Left ventricle myocardium superior (tissue), 1 donor: ENCODE data around the gene ATP5ME. TPM values are rescaled to one million over a fixed set of nuclear protein-coding genes. Genes with fewer than 3 reads are reported as not detected.
A peak's percentile ranks its signal among the peaks of the same experiment; 100 is the strongest.

ENCODE experiments used
- ATAC-seq: fragments of 200-7000 bp; cut with Tn5 transposase; one replicate; pipeline ENCODE4 v1.9.1; 2020; ENCODE audit warnings: mild to moderate bottlenecking, moderate library complexity
- DNase-seq: peaks from one replicate; pipeline ENCODE4 v3.0.0-alpha.2; 2020
- intact Hi-C: fragments of 100-400 bp; cut with micrococcal nuclease; formaldehyde crosslinking; loops from one replicate; pipeline ENCODE4 v1.11.0; 2022
- total RNA-seq: library from RNA; stranded (reverse); fragmentation: NEBNext Ultra II Directional; extraction: Animal tissue kit (Norgen Biotek cat#: 25700); gene quantifications from one replicate; pipeline ENCODE4 v1.2.1, GENCODE V29; 2021
- donor health status: DM: no; HTN: yes; CAD: no; lungs with severe emphysema.

ATP5ME gene
- total RNA-seq, 1 donor from 2014 or later: 1,128 TPM

DNA sequence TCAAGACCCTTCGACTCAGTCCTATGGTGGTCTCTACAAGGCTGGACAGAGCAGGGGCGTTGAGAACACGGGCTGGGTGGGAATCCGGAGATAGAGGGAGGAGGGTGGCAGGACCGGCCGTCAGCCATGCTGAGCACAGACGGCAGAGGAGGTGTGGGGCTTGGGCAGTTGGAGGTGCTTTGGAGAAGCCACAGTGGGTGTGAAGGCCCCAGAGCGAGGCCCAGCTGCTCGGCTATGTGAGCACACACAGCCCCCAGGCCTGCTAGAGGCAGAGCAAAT is 44.5 kb downstream of the ATP5ME start:
- ATAC-seq: no peak
- intact Hi-C loops: no loop called here
- DNase-seq: peak; percentile 15

DNA sequence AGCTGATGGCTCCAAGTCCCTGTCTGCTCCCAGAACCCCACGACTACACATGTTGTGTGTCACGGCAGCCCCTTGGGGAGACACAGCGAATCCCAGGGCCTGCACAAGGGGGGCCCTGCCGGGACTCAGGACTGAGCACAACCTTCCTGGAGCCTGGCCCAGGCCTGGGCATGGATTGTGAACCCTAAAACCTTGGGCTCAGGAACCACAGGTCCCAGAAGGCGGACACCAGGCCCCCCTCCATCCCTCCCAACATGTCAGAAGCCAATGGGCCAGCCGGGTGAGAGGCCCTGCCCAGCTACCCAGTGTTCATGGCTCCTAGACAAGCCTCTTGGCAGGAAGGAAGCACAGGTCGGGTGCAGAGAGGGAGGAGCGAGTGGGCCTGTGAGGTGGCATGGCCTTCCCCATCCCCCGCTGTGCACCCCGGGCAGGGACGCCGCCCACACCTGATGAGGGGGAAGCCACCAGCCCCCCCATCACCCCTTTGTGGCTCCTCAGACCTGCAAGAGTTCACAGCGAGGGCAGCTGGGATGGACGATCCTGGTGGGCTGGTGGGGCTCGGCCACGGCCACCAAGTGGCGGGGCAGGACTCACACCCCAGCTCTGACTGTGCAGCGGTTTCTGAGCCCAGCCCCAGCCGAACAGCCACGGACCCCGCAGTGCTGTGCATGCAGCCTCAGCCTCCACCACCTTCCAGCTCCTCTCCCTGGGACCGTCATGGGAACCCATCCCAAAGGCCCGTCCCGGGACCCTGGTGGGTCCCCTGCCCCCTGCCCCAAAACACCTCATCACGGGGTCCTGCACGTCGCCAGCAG is 45.0 kb downstream of the ATP5ME start:
- DNase-seq (peak; percentile 19), ATAC-seq (no peak)
- intact Hi-C loops: no loop called here

DNA sequence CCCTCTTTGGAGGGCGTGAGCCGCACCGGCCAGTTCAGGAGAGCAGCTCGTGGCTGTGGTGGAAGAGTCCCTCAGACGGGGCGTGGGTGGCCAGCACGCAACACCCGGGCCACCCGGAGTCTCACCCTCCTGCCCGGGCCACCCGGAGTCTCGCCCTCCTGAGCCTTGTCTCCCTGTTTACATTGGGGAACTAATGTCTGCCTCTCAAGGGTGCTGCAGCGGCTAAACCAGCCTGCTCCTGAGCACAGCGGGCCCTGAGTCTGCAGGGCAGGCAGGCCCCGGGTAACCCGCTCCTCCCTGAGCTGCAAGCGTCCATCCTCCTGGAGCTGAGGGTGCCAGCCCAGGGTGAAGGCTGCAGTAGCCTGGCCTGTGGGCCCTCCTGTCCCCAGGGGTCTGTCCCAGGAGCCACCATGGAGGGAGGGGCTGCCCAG is 45.8 kb downstream of the ATP5ME start:
- ATAC-seq (no peak), DNase-seq (peak; percentile 21)
- intact Hi-C loops: no loop called here

GRCh38 chr4:627347-628125 is 46.5 kb downstream of the ATP5ME start:
- ATAC-seq: no peak
- intact Hi-C loops: no loop called here
- DNase-seq: peak; percentile 11

DNA sequence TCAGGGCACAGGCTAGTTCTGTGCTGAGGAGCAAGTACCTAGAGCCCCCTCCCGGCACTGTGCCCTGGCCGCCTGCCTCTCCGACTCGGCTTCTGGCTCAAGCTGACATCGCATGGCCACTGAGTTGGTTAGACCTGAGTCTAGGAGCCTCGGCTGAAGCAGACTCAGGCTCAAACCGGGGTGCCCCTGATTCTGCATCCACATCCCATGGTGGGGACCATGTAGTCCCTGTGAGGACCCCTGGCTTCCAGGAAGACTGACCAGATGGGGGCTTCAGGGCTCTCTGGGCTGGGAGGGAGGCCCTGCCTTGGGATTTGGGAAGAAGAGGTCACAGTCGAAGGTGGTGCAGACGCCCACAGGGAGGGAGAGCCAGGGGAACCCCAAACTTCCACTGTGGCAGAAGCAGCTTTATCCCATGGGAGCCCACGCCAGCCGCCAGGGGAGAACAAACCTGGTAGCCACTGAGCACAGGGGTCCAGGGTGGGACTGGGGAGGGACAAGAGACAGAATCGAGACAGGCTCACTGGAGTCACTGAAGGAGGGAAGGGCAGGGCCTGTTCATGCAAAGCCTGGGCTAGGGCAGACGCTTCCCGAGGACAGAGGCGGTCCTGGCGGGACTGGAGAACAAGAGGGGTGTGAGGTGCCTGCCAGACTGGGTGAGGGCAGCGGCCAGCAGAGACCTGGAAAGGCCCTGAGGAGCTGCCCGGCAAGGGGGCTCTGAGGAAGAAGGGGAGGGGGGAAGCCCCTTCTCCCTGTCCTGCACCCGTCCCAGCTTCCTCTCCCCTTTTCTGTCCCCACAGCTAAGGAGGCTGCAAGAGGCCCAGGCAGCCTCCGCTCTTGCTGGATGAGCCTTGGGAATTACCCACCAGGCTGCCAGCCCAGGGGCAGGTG is 47.6 kb downstream of the ATP5ME start:
- peak; percentile 21 for DNase-seq

DNA sequence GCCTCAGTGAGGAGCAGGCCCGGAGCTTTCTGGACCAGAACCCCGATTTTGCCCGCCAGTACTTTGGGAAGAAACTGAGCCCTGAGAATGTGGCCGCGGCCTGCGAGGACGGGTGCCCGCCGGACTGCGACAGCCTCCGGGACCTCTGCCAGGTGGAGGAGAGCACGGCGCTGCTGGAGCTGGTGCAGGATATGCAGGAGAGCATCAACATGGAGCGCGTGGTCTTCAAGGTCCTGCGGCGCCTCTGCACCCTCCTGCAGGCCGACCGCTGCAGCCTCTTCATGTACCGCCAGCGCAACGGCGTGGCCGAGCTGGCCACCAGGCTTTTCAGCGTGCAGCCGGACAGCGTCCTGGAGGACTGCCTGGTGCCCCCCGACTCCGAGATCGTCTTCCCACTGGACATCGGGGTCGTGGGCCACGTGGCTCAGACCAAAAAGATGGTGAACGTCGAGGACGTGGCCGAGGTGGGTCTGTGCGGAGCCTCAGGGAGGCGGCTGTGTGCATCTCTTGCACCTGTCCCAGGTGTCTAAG is 48.4 kb downstream of the ATP5ME start:
- ATAC-seq (no peak), DNase-seq (peak; percentile 22)
- intact Hi-C loops: no loop called here

More for the DNA sequence above, 47.6 kb downstream of the ATP5ME start:
- ATAC-seq: no peak
- intact Hi-C loops: no loop called here

GRCh38 chr4:624705-625590 is 49.1 kb downstream of the ATP5ME start, which contains the start of gene PDE6B:
Gene PDE6B (plus strand): TSS chr4:625573. CDS start chr4:625627, 54 bp downstream.
- no peak for DNase-seq
- intact Hi-C loops: no loop called here
- no peak for ATAC-seq

DNA sequence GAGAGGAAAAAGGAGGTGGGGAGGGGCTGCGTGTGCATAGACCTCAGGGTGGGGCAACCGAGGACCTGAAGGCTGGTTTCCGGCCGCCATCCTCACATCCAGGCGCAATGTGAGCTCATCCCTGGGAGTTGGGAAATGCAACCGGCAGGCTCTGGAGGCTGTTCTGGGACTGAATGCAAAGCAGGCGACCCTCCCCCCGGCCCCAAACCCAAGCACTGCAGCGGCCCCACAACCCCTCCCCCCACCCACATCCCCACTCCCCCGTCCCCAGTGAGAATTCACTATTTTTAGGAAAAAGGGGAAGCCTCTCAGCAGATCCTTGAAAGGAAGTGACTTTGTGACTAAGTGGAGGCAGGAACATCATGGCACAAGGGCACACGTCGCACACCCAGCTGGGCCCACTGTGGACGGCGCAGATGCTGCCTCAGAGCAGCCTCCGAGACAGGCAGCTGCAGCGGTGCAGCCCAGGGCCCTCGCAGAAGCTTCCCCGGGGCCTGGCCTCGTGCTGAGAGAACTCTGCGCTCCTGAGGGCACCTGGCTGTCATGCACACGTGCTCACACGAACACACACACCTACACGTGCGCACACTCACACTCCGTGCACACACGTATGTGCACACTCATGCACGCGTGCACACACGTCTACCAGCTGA is 50.0 kb downstream of the ATP5ME start:
- no peak for ATAC-seq
- peak; percentile 9 for DNase-seq
- intact Hi-C loops: no loop called here

DNA sequence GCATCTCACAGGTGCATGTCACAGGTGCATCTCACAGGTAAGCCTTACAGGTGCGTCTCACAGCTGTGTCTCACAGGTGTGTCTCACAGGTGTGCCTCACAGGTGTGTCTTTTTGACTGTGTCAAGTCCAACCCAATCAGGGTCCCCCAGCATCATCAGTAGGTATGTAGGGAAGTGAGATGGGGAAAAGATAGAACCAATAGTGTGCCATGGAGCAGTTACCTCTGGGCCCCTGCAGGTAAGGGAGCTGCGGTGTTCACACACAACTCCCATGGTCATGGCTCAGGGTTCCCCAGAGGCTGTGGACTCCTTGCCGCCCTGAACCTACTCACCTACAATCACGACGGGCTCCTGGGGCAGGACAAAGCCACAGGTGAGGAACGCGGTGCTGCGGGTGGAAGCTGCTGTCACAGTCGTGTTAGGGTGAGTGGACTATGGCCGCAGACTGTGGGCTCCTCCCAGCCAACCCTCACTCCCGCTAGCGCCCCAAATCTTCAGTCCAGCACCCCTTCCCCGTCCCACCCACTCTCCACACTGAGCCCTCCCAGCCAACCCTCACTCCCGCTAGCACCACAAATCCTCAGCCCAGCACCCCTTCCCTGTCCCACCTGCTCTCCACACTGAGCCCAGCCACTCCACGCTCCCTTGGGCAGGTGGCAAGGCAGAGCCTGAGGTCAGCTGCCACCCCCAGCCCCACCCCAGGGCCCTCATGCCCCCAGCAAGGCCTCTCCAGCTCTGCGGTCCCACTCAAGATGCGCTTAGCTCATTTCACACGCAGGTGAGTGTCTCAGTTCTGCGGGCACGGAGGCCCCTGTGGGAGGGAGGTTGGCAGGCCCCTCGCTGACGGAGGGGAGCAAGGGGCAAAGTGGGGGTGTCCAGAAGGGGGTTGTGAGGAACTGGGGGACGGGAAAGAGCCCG is 50.8 kb downstream of the ATP5ME start:
- DNase-seq (peak; percentile 15), ATAC-seq (no peak)
- intact Hi-C loops: no loop called here

Other genes starting within 250 kb of the ATP5ME start
- gene ZNF721, start 175.1 kb downstream of the ATP5ME start, total RNA-seq: 12.8 TPM
- gene PIGG, start 175.1 kb downstream of the ATP5ME start, total RNA-seq: 20.0 TPM
- gene TMEM271, start 98.0 kb downstream of the ATP5ME start, total RNA-seq: not detected
- 2.1 TPM for gene PDE6B, start 48.7 kb downstream of the ATP5ME start, total RNA-seq
- 2.7 TPM for gene MYL5, start 266 bp upstream of the ATP5ME start, total RNA-seq
- 12.6 TPM for gene SLC49A3, start 14.9 kb upstream of the ATP5ME start, total RNA-seq
- gene PCGF3, start 31.6 kb upstream of the ATP5ME start, total RNA-seq: 20.9 TPM
- 4.4 TPM for gene CPLX1, start 151.9 kb upstream of the ATP5ME start, total RNA-seq